ENCODE measurements around the gene HNRNPUL1. TPM values are rescaled to one million over a fixed set of nuclear protein-coding genes. Genes with fewer than 3 reads are reported as not detected.

The HNRNPUL1 gene
- total and polyA plus RNA-seq, 9 of the 15 experiments (the other 6 are each of a cell fraction or from before 2014, with no cell fraction given), result 7.3 to 211 (median 85.0) TPM

- TF ChIP-seq ZBTB40 (IDR thresholded peaks at IDR 0.05) (no peak), ZBTB40 (CRISPR knock-in tag; IDR thresholded peaks at IDR 0.05) (no peak), CC2D1A (IDR thresholded peaks at IDR 0.05) (no peak)
Measured at GRCh38 chr19:41305927-41306793, 42.0 kb downstream of the HNRNPUL1 start (continued).

Measured in K562 (cell line).